Hepatocyte (in vitro differentiated cells): ENCODE measurements around the gene EDAR. TPM values are rescaled to one million over a fixed set of nuclear protein-coding genes. Genes with fewer than 3 reads are reported as not detected.

Experiments
- DNase-seq: peaks from one replicate; pipeline ENCODE4 v3.0.0-alpha.2; 2016; ENCODE audit warnings: low spot score
- H2AFZ ChIP-seq: fragments of 200-600 bp; sonication (generic); 2 replicates; pipeline ENCODE4 v1.6.0; 2016; ENCODE audit warnings: antibody characterized with exemption, mild to moderate bottlenecking
- H3K27ac ChIP-seq: fragments of 200-600 bp; sonication (generic); 2 replicates; pipeline ENCODE4 v1.5.1; 2016; ENCODE audit warnings: mild to moderate bottlenecking
- H3K27me3 ChIP-seq: fragments of 200-600 bp; sonication (generic); 2 replicates; pipeline ENCODE4 v1.6.1; 2016
- H3K36me3 ChIP-seq: fragments of 200-600 bp; sonication (generic); replicated peaks from 2 replicates; pipeline ENCODE4 v1.5.1; 2016; ENCODE audit warnings: low read depth; ENCODE audit not compliant: insufficient read depth
- H3K4me1 ChIP-seq: fragments of 200-600 bp; sonication (generic); 2 replicates; pipeline ENCODE4 v1.5.1; 2016; ENCODE audit warnings: mild to moderate bottlenecking, moderate library complexity; ENCODE audit not compliant: insufficient read depth
- H3K4me2 ChIP-seq: fragments of 200-600 bp; sonication (generic); 2 replicates; pipeline ENCODE4 v1.6.0; 2016
- H3K4me3 ChIP-seq: fragments of 200-600 bp; sonication (generic); 2 replicates; pipeline ENCODE4 v1.5.1; 2016; ENCODE audit warnings: mild to moderate bottlenecking
- H3K79me2 ChIP-seq: fragments of 200-600 bp; sonication (generic); 2 replicates; pipeline ENCODE4 v1.6.0; 2017; ENCODE audit warnings: mild to moderate bottlenecking
- H3K9me2 ChIP-seq: fragments of 200-600 bp; sonication (generic); replicated peaks from 2 replicates; pipeline ENCODE4 v1.6.0; 2017; ENCODE audit warnings: mild to moderate bottlenecking; ENCODE audit not compliant: insufficient read depth
- H3K9me3 ChIP-seq: fragments of 200-600 bp; sonication (generic); 2 replicates; pipeline ENCODE4 v1.5.1; 2016; ENCODE audit warnings: low read depth, mild to moderate bottlenecking
- H4K20me1 ChIP-seq: fragments of 200-600 bp; sonication (generic); 2 replicates; pipeline ENCODE4 v1.6.0; 2016; ENCODE audit warnings: mild to moderate bottlenecking; ENCODE audit not compliant: insufficient read depth, poor library complexity, severe bottlenecking
- CTCF ChIP-seq: fragments of 200-600 bp; sonication (generic); IDR thresholded peaks from 2 replicates; pipeline ENCODE4 v1.5.1; 2016; ENCODE audit warnings: antibody characterized with exemption, mild to moderate bottlenecking; ENCODE audit not compliant: poor library complexity
- EZH2 ChIP-seq: fragments of 200-600 bp; sonication (generic); IDR thresholded peaks from 2 replicates; pipeline ENCODE4 v1.6.1; 2016; ENCODE audit warnings: antibody characterized with exemption, mild to moderate bottlenecking, borderline replicate concordance
- EZH2phosphoT487 ChIP-seq: fragments of 200-600 bp; sonication (generic); IDR thresholded peaks from one replicate; pipeline ENCODE4 v1.6.1; 2018; ENCODE audit warnings: antibody characterized with exemption, mild to moderate bottlenecking, low read depth, moderate library complexity; ENCODE audit not compliant: unreplicated experiment, severe bottlenecking
- WGBS: methylation state at CpG from one replicate; pipeline ENCODE4 v1.1.6; 2016; ENCODE audit warnings: low lambda C conversion rate; ENCODE audit errors: missing lambda C conversion rate; 5-methylcytosine and 5-hydroxymethylcytosine counted together
- polyA plus RNA-seq: library from polyadenylated mRNA; unstranded; fragments of >200 nt; fragmentation: Nextera tagmentation; extraction: Ambion mirVana; gene quantifications from 2 replicates; pipeline ENCODE4 v1.2.1, GENCODE V29; 2016
- total RNA-seq: library from RNA; depleted of rRNA; stranded (reverse); fragments of >200 nt; gene quantifications from 2 replicates; pipeline ENCODE4 v1.2.3, GENCODE V29; 2014

EDAR gene
- total and polyA plus RNA-seq, 2 experiments from 2014 or later, result 0.20 to 0.21 TPM

DNA sequence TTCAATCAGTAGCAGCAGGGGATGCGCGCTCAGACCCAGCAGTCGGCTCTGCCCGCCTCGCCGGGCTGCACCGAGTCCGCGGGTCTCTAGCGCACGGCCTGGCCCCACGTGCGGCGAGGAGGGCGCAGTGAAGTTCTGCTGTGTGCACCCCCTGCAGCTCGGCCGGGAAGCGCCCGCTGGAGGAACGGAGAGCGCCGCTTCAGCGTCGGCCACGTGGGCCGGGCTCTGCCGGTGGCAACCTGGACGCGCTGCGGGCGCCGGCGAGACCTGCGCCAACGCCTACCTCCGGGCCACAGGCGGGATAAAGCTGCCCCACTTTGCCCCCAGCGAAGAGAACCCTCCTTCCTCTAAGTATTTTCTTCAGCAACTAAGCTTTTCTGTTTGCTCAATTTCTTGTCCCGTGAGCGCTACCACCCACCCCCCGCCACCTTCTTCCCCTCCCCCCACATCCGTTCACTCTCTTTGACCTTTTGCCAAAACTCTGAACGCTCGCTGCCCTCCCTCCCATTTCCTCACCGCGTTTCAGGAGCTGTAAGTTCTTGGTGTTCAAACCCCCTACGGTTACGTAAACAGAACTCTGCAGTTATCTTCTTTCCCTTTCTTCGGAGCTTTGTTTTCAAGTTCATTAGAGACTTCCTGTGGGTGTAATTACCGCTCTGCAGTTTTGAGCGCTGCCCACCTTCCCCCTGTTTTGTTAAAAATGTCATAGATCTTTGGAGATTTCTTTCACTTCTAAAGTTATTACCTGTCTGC is 42.6 kb upstream of the EDAR start:
- H3K4me3 ChIP-seq, result peak overlapping the region; percentile 34
- peak overlapping the region; percentile 89 for H3K4me2 ChIP-seq
- no peaks in the 10 kb centered on the region for H3K9me3 ChIP-seq
- H2AFZ ChIP-seq, result peak overlapping the region; percentile 71
- TF ChIP-seq EZH2 (no peak), EZH2phosphoT487 (no peak), CTCF (peak; percentile 15)
- no peaks in the 10 kb centered on the region for H3K79me2 ChIP-seq
- no peaks in the 10 kb centered on the region for H3K27me3 ChIP-seq
- no peaks in the 10 kb centered on the region for H4K20me1 ChIP-seq
- no peaks in the 10 kb centered on the region for H3K36me3 ChIP-seq
- H3K4me1 ChIP-seq, result peaks cover 9% of the 10 kb centered on the region
- peak; percentile 66 for DNase-seq
- H3K27ac ChIP-seq, result no peak overlapping the region
- no peaks in the 10 kb centered on the region for H3K9me2 ChIP-seq
- 2% methylated on average over 49 of the region's 51 CpGs for WGBS

DNA sequence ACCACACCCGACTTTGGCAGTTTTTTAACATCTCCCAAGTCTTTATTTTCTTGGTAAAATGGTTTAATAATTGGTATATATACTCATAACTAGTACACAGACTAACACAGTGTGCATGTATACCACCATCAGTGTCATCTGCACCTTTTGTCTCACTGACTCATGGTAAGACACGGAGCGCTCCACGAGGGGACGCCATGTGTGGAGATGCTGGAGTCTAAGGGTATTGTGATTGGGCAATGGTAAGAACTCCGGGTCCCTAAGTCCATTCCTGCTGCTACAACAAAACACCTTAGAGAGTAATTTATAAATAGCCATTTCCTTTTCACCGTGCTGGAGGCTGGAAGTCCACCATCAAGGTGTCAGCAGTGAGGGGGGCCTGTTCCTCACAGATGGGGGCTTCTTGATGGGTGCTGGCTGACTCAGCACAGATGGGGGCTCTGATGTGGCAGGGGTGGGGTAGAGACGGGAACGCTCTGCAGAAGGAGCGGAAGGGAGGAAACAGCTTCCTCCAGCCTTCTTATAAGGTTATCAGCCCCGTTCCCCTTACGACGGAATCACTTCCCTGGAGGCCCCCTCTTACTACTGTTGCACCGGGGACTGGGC is 42.0 kb upstream of the EDAR start:
- peak overlapping the region; percentile 71 for H2AFZ ChIP-seq
- peak overlapping the region; percentile 89 for H3K4me2 ChIP-seq
- TF ChIP-seq EZH2phosphoT487, result no peak
- H3K36me3 ChIP-seq, result no peaks in the 10 kb centered on the region
- no peaks in the 10 kb centered on the region for H3K9me3 ChIP-seq
- no peaks in the 10 kb centered on the region for H3K27me3 ChIP-seq
- no peaks in the 10 kb centered on the region for H3K9me2 ChIP-seq
- peak overlapping the region; percentile 34 for H3K4me3 ChIP-seq
- no peaks in the 10 kb centered on the region for H3K79me2 ChIP-seq
- DNase-seq, result no peak
- H3K4me1 ChIP-seq, result peaks cover 9% of the 10 kb centered on the region
- H4K20me1 ChIP-seq, result no peaks in the 10 kb centered on the region
- 52% methylated on average over 14 of the region's 14 CpGs for WGBS
- no peak overlapping the region for H3K27ac ChIP-seq

GRCh38 chr2:109029490-109030201 is 40.6 kb upstream of the EDAR start:
- H3K9me3 ChIP-seq, result no peaks in the 10 kb centered on the region
- no peak for TF ChIP-seq CTCF
- TF ChIP-seq EZH2, result no peak
- no peak for TF ChIP-seq EZH2phosphoT487
- no peaks in the 10 kb centered on the region for H3K36me3 ChIP-seq
- peaks cover 9% of the 10 kb centered on the region for H3K4me1 ChIP-seq
- no peaks in the 10 kb centered on the region for H3K79me2 ChIP-seq
- no peaks in the 10 kb centered on the region for H3K27me3 ChIP-seq
- 57% methylated on average over 6 of the region's 6 CpGs for WGBS
- DNase-seq, result no peak
- no peak overlapping the region for H3K4me3 ChIP-seq
- no peaks in the 10 kb centered on the region for H3K9me2 ChIP-seq
- no peaks in the 10 kb centered on the region for H4K20me1 ChIP-seq
- no peak overlapping the region for H3K27ac ChIP-seq
- H3K4me2 ChIP-seq, result no peak overlapping the region
- H2AFZ ChIP-seq, result no peak overlapping the region
